GM12892 (cell line): ENCODE measurements around the gene TAF15.

Experiments used
- POLR2A ChIP-seq: IDR thresholded peaks from 2 replicates; pipeline ENCODE4 v1.6.1; 2011; ENCODE audit warnings: low read depth, low read length, control low read depth
- POLR2AphosphoS5 ChIP-seq: IDR thresholded peaks from 2 replicates; pipeline ENCODE4 v1.6.1; 2011; ENCODE audit warnings: low read depth, low read length, control low read depth

- TF ChIP-seq POLR2AphosphoS5 (no peak), POLR2A (no peak)
Measured at GRCh38 chr17:35817196-35817595, 7.9 kb downstream of the TAF15 start.
